NCI-H1694 treated with DMSO at 0.1 percent for 48 hours (cell line): ENCODE data around the gene HRNR.
"Not testable (repeated sequence)": the region's sequence is repeated elsewhere in the genome, so short reads cannot be mapped to it uniquely, and the experiment has no call there.

Source experiments
- DNase-seq: peaks from one replicate; lab custom pipeline; 2025; lab: John Stamatoyannopoulos, UW

HRNR gene

DNA sequence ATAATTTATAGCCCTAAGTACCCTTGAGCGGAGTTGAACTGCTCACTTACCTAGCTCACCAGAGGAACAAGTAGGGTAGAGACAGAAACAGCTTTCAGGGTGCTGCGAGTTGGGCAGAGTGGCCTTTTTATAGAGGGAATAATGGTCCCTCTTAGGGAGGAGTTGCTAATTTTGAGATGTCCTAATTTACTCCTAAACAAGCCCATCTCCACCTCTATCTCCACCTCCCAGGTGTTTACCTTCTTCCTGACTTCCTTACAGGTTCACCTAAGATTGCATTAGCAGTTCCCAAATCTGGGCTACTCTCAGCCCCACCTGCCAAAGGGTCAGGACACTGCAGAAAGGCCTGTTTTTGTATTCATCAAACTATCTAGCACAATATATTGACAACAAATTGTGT is at the start of gene HRNR:
HRNR (minus strand) TSS at position 101 of the 400 bp plus-strand sequence. CDS start 940 bp downstream, outside the sequence.
- no peak for DNase-seq

DNA sequence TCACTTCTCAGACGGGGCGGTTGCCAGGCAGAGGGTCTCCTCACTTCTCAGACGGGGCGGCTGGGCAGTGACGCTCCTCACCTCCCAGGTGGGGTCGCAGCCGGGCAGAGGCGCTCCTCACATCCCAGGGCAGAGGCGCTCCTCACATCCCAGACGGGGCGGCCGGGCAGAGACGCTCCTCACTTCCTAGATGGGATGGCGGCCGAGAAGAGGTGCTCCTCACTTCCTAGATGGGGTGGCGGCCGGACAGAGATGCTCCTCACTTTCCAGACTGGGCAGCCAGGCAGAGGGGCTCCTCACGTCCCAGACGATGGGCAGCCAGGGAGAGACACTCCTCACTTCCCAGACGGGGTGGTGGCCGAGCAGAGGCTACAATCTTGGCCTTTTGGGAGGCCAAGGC is 32.4 kb upstream of the HRNR start:
- DNase-seq = not testable (repeated sequence)

DNA sequence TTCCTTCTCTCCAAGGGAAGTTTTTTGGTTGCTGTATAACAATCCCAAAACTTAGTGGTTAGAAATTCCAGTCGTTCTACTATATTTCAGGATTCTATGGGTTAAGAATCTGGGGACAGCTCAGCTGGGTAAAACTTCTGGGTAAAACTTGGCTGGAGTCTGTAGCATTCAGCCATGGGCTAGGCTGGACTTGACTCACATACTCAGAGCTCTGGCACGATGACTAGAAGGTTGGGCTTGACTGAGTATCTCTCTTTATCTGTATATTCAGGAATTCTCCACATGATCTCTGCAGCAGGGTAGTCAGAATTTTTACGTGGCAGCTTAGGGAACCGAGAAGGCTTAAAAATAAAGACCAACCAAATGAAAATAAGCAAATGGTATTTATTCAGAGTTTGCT is 28.2 kb upstream of the HRNR start:
- no peak for DNase-seq

DNA sequence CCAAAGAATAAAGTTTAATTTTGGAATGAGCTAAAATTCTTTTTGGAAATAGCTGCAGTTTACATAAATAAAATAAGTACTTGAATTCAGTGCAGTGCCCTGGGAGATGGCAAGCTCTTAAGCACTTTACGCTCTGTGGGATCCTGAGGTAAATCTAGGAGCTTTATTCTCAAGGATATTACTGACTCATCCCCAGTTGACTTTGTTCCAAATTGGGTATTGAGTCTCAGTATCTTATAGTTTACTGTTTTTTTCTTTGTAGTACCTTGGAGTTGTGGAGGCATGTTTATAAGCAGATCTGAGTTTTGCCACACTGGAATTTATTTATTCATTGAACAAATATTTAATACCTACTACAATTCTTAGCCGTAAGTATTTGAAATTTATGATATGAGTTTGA is 27.4 kb upstream of the HRNR start:
- DNase-seq = no peak

DNA sequence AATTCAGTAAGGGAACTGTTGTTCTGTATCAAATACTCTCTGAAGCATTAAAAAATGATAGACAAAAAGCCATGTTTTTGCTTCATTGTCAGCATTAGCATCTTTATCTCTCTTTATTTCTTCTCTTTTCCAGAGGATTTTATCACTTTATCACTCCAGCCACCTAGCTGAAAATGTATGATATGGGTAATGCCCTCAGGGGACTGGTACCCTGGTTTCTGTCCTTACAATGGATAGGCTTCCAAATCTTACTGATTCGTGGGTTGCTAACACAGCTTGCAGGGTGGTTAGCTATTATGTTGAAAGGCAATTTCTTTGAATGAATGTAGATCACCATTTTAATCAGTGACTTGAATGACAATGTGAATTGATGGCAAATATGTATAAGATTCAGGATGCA is 23.3 kb upstream of the HRNR start:
- DNase-seq = no peak

DNA sequence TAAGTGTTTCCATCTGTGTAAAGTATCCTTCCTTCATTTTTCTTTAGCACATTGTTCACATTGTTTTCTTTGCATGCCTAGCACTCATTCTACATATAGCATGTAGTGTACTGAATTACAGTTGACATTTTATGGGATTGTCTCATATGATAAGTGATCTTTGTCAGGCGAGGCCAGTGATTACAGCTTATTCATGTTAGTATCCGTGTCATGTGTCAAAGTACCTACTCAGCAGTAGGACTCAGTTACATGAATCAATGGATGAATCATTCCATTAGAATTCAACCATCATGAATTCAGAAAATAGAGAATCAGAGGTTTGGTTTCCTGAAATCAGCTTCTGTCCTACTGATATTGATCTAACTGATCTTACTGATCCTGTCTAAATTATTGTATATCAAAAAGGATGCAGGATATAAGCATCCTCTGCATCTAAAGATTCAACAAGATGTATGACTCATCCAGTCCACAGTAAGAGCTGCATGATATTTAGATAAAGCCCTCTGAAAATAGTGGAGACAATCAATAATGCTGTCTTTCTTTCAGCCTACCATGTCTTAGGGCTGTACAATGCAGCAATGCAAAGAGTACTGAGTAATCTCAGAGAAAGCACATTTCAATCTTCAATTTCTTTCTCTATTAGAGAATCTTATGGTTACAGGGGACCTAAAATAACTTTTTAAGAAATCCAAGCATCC is 20.7 kb upstream of the HRNR start:
- DNase-seq = no peak

DNA sequence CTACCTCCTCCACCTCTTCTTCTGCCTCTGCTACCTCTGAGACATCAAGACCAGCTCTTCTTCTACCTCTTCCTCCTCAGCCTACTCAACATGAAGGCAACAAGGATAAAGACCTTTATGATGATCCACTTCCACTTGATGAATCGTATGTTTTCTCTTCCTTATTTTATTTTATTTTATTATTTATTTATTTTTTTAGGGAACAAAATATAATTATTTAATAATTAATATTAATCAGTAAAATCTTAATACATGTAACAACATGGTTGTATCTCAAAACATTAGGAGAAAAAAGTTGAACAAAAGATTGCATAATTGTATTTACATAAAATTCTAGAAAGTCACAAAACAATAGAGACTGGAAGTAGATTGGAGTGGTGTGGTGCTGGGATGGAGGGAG is 13.1 kb upstream of the HRNR start:
- DNase-seq = no peak

DNA sequence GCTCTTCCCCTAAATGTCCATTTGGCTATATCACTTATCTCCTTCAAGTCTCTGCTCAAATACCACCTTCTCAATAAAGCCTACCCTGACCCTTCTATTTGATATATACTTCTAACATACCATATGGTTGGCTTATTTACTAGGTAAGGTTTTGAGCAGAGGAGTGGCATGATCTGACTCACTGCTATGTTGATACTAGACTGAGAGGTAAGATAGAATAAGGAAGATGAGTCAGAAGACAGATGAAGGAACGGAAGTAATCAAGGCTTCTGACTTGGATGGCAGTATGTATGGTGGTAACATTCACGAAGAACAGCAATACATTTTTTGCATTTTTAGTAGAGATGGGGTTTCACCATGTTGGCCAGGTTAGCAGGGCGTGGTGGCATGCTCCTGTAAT is 4.8 kb upstream of the HRNR start:
- no peak for DNase-seq

DNA sequence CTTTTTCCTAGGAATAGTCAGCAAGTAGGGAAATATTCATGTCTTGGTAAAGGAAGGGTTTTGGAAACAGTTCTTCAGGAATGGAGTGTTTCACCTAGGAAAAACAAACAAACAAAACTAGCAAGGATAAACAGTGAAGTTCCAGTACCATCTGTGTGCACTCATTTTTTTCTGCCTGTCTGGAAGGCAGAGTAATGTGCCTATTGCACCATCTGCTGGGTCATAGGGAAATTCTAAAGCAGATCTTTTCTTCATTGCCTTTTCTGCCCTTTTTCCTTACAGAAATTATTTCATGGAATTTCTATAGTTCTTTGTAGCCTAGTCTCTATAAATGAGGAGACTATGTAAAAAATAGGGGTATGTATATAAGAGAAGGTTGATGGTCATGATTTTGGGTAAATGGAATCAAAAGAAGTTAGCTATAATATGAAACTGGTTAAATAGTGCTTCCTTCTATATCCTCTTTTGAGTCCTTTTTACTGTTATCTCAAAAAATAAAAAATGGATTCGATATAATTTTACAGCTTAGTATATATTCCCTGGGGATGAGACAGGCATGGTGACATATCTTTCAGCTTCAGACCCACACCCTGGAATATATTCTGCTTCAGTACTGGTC is 3.4 kb upstream of the HRNR start:
- peak; percentile 4 for DNase-seq

DNA sequence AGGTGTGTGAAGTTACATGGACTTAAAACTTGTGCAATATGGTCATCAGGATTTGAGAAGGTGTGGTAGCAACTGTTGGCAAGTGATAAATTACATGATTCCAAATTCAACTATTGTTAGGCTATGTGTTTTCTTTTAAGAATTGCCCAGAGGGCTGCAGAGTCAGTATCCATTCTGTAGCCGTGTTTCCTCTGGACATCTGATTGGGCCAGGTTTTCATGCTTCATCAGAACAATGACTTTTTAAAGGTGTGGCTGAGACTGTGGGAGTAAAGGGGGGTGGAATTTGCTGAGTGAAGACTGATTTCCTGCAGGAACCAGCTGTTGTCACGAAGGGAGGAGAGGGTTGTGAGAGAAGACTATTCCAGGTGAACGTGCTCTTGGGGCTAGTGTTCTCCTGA is 1.7 kb upstream of the HRNR start:
- no peak for DNase-seq

DNA sequence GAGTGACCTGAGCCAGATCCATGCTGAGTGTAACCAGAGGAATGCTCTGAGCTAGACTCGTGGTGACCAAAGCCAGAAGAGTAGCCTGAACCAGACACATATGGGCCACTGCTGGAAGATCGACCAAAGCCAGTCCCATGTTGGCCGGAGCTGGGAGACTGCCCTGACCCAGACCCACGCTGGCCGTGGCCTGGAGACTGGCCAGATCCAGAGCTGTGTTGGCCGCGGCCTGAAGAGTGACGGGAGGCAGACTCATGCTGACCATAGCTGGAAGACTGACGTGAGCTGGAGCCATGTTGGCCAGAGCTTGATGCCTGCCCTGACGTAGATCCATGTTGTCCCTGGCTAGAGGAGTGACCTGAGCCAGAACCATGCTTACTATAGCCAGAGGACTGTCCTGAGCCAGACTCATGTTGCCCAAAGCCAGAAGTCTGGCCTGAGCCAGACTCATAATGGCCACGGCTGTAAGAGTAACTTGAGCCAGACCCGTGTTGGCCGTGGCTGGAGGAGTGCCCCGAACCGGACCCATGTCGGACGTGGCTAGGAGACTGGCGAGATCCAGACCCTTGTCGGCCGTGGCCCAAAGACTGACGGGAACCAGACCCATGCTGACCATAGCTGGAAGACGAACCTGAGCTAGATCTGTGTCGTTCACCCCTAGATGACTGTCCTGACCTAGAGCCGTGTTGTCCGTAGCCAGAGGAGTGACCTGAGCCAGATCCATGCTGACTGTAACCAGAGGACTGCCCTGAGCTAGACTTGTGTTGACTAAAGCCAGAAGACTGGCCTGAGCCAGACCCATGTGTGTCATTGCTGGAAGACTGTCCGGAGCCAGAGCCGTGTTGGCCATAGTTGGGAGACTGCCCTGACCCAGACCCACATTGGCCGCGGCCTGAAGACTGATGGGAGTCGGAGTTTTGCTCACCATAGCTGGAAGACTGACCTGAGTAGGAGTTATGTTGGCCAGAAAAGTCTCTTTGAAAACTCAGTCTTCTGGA is 3.5 kb downstream of the HRNR start:
- DNase-seq = no peak

DNA sequence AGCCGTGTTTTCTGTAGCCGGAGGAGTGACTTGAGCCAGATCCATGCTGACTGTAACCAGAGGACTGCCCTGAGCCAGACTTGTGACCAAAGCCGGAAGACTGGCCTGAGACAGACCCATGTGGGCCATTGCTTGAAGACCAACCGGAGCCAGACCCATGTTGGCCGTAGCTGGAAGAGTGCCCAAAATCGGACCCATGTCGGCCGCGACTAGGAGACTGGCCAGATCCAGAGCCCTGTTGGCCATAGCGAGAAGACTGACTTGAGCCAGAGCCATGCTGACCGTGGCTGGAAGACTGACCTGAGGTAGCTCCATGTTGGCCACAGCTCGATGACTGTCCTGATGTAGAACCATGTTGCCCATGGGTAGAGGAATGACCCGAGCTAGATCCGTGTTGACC is 4.6 kb downstream of the HRNR start:
- DNase-seq = not testable (repeated sequence)

DNA sequence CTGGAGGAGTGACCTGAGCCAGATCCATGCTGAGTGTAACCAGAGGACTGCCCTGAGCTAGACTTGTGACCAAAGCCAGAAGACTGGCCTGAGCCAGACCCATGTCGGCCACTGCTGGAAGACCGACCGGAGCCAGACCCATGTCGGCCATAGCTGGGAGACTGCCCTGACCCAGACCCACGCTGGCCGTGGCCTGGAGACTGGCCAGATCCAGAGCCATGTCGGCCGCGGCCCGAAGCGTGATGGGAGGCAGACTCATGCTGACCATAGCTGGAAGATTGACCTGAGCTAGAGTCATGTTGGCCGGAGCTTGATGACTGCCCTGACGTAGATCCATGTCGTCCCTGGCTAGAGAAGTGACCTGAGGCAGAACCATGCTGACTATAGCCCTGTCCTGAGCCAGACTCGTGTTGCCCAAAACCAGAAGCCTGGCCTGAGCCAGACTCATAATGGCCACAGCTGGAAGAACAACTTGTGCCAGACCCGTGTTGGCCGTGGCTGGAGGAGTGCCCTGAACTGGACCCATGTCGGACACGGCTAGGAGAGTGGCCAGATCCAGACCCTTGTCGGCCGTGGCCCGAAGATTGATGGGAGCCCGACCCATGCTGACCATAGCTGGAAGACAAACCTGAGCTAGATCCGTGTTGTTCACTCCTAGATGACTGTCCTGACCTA is 5.1 kb downstream of the HRNR start:
- DNase-seq = no peak

DNA sequence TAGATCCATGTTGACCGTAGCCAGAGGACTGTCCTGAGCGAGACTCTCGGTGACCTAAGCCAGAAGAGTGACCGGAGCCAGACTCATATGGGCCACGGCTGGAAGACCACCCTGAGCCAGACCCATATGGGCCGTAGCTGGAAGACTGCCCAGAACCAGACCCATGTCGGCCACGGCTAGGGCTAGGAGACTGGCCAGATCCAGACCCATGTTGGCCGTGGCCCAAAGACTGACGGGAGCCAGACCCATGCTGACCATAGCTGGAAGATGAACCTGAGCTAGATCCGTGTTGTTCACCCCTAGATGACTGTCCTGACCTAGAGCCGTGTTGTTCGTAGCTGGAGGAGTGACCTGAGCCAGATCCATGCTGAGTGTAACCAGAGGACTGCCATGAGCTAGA is 8.4 kb downstream of the HRNR start:
- not testable (repeated sequence) for DNase-seq

DNA sequence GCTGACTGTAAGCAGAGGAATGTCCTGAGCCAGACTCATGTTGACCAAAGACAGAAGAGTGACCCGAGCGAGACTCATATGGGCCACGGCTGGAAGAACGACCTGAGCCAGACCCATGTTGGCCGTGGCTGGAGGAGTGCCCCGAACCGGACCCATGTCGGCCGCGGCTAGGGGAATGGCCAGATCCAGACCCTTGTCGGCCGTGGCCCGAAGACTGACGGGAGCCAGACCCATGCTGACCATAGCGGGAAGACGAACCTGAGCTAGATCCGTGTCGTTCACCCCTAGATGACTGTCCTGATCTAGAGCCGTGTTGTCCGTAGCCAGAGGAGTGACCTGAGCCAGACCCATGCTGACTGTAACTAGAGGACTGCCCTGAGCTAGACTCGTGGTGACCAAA is 9.1 kb downstream of the HRNR start:
- DNase-seq = not testable (repeated sequence)

DNA sequence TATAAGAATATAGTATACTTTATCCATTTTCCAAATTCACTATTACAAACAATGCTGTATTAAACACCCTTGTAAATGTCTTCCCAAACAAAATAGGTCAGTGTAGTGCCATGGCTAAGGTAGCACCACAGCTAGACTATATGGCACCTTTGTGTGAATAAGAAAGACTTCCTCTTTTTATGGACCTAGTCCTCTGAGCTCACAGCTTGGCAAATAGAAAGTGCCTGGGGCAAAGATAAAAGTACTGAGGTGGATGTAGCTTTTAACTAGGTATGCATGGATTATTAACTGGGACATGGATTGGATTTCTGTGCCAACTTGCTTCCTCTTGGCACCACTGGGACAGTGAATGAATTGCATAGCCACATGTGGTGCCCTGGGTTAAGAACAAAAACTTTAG is 25.0 kb downstream of the HRNR start:
- no peak for DNase-seq

DNA sequence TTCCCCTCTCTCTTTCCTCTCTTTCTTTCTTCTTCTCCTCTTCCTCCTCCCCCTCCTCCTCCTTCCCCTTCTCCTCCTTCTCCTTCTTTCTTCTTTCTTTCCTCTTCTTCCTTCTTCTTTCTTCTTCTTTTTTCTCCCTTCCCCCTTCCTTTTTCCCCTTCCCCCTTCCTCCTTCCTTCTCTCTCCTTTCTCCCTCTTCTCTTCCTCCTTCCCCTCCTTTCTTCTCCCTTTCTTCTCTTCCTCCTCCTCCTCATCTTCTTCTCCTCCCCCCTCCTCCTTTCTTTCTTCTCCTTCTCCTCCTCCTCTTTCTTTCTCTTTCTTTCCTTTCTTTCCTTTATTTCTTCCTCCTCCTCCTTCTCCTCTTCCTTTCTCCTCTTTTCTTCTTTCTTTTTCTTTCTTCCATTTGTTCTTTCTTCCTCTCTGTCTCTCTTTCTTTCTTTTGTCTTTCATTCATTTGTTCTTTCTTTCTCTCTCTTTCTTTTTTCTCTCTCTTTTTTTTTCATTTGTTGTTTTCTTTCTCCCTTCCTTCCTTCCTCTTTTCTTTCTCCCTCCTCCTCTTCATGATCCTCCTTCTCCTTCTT is 26.5 kb downstream of the HRNR start:
- no peak for DNase-seq

DNA sequence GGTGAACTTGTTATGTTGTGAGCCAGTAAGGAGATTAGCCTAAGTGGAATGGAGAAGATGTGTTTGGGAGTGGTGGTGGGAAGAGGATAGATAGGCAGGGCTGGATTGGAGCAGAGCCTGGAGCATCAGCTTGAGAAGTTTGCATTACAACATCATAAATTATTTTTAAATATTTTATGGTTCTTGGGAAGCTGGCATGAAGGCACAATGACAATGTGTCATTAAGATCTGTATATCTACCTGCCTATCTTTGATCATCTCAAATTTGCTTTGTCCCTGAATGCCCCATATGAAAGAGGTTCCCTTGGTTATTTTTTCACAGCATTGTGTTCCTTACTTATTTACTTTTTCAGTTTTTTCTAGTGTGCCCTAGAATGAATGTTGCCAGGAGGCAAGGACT is 32.3 kb downstream of the HRNR start:
- DNase-seq = no peak

DNA sequence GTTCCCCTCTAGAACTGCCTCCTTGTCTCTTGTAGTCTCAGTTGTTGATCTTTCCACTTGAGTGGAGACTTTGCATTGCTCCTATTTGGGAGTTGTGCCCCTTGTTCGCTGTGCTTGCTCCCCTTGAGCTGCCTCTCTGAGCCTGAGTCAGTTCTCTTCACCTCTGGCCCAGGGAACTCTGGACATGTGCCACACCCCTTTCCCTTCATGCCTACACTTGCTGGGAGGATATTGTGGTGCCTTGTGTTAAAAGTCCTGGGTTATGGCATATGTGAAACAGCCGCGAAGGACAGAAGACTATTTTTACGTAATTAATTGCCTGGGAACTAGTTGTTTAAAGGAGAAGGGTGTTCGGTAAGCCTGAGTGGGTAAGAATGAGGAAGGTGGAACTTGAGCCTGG is 32.7 kb downstream of the HRNR start:
- DNase-seq = no peak

DNA sequence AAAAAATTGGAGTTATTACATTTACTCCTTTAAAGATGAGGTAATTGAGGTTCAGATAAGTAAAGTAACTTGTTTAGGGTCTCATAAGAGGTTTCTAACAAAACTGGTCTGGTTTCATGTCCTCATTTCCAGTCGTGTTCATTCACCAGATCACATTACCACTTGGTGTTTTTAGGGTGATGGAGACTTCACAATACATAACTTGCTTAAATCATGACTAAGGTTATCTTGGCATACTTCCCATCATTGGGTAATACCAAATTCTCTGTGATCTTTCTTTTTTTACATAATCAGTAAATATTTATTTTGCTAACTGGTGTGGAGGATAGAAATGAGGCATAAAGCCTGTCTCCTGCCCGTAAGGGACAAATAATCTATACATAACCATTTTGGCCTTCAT is 33.4 kb downstream of the HRNR start:
- DNase-seq = no peak

DNA sequence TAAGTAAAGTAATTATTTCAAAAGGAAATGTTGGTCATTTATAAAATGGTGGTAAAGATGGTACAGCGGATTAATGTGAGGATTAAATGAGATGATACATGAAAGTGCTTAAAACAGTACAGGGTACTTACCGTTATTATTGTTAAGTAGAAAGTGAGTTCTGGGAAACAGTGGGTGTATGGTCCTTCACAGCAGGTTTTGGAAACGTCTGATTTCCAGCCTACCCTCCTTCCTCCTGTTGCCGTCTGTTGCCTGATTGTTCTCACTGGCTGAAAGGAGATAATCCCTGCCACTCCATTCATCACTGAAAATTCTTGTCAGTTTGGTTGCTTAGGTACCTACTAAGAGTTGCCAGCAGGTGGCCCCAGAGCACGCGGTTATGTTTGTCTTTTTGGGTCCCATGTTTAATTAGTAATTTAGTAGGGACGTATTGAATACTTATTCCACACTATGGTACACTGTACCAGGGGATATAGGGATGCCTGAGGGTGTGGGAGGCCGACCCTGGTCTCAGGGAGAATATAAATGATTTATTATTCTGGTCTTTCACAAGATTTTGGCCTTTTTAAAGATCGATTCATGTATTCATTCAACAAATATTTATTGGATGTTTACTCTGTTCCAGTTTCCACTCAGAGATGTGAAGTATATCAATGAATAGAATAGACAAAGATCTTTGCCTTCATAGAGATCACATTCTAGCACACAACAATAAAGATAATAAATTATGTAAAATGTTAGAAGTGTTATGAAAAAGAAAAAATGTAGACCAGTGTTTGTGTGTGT is 34.1 kb downstream of the HRNR start:
- peak; percentile 85 for DNase-seq
